UCSD-AML1 (cell line): ENCODE results near the gene MAZ.

Experiments used
- DNase-seq: peaks from one replicate; lab custom pipeline; 2025; ENCODE audit not compliant: unreplicated experiment; lab: John Stamatoyannopoulos, UW

MAZ gene

DNA sequence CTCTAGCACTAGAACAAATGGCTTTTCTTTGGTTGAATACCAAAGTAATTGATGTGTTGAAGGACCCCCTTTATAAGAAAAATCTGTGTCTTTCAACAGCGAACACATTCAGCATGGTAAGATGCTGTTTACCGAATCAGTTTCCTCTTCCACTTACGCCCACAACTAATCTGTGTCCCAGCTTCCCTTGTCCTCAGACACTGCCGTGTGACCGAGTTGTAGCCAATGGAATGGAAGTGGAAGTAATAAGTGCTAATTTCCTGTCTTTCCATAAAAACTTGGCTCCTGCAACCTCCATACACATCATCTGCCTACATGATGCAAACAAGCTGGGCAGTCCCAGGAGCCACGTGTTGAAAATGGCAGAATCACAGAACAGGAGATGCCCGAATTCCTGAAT, 46.3 kb downstream of the MAZ start:
- no peak for DNase-seq

DNA sequence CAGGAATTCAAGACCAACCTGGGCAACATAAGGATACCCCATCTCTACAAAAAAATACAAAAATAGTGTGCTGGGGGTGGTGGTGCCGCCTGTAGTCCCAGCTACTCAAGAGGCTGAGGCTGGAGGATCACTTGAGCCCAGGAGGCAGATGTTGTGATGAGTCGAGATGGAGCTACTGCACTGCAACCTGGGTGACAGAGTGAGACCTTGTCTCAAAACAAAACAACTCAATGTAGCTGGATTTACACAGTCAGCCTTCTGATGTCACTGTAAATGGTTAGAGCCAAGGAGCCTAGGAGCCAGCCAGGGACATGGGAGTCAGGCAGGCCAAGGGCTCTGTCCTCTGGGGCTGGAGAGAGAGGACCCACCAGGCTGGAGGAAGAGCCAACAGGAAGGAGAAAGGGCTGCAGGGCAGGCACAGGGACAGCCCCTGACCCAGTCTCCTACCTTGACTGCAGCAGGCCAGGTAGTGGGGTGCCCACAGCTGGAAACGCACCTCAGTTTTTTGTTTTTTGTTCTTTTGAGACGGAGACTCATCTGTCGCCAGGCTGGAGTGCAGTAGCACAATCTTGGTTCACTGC, 48.3 kb downstream of the MAZ start:
- no peak for DNase-seq

- no peak for DNase-seq
Measured at GRCh38 chr16:29857133-29857760, 50.9 kb downstream of the MAZ start.

- no peak for DNase-seq
Measured at GRCh38 chr16:29858149-29858849, 52.0 kb downstream of the MAZ start.

DNA sequence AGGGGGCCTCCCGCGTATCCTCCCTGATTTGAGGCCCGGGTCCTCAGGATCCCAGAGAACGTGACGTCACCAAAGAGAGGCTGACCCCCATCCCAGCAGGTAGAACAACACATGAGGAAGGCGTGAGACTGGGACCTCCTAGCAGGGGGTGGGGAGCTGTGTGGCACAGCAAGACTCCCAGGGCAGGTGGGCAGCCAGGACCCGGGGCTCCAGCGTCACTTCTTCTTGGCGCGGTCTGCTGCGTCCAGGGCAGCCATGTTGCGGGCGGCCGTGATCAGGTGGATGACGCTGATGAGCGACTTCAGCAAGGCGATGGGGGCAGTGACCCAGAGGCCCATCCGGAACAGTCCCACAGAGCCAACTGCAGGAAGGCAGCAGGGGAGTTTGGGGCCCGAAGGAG, 52.6 kb downstream of the MAZ start:
- no peak for DNase-seq

DNA sequence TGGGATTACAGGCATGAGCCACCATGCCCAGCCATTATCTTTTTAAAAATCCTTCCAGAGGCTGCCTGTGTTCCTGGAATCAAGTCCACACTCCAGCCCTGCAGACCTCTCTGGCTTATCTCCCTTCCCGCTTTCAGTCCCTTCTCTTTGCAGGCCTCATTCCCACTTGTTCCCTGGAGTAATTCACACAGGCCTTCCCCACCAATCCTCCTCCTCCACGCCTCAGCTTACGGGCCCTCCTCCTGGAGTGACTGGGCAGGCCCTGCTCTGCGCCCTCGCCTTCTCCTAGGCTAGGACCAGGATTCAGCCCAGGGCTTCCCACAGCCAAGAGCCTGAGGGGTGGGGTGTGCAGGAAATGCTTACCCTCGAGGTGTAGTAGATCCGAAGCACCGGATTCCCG, 53.9 kb downstream of the MAZ start:
- DNase-seq: no peak
